DOHH2 (cell line): ENCODE measurements around the gene ST6GALNAC5.

Experiments used
- H3F3A ChIP-seq: fragments of 200-600 bp; sonication (generic), shearing (Covaris generic); 2 replicates; pipeline ENCODE4 v1.6.0; 2016; ENCODE audit warnings: antibody characterized with exemption, mild to moderate bottlenecking; ENCODE audit not compliant: control insufficient read depth, insufficient read depth
- H3K27ac ChIP-seq: fragments of 200-600 bp; sonication (generic); 2 replicates; pipeline ENCODE4 v1.5.1; 2014; ENCODE audit warnings: low read depth, mild to moderate bottlenecking, low read length, moderate library complexity
- H3K27me3 ChIP-seq: fragments of 200-600 bp; sonication (generic); 2 replicates; pipeline ENCODE4 v1.6.1; 2014; ENCODE audit warnings: mild to moderate bottlenecking, low read length, mixed read lengths; ENCODE audit not compliant: control insufficient read depth
- H3K36me3 ChIP-seq: fragments of 200-600 bp; sonication (generic); 2 replicates; pipeline ENCODE4 v1.6.1; 2014; ENCODE audit warnings: mild to moderate bottlenecking, low read length, moderate library complexity, mixed read lengths; ENCODE audit not compliant: control insufficient read depth
- H3K4me1 ChIP-seq: fragments of 200-600 bp; sonication (generic); 2 replicates; pipeline ENCODE4 v1.6.1; 2014; ENCODE audit warnings: mild to moderate bottlenecking, low read length, mixed read lengths; ENCODE audit not compliant: control insufficient read depth
- H3K4me2 ChIP-seq: fragments of 200-600 bp; sonication (generic); 2 replicates; pipeline ENCODE4 v1.6.0; 2014; ENCODE audit warnings: mild to moderate bottlenecking, low read length, moderate library complexity
- H3K4me3 ChIP-seq: fragments of 200-600 bp; sonication (generic); 2 replicates; pipeline ENCODE4 v1.5.1; 2014; ENCODE audit warnings: mild to moderate bottlenecking, low read length, mixed read lengths
- H3K79me2 ChIP-seq: fragments of 200-600 bp; sonication (generic); 2 replicates; pipeline ENCODE4 v1.6.1; 2014; ENCODE audit warnings: mild to moderate bottlenecking, low read length, mixed read lengths; ENCODE audit not compliant: control insufficient read depth
- H3K9me2 ChIP-seq: fragments of 200-600 bp; sonication (generic); replicated peaks from 2 replicates; pipeline ENCODE4 v1.6.1; 2014; ENCODE audit warnings: mild to moderate bottlenecking, low read length, mixed read lengths; ENCODE audit not compliant: control insufficient read depth
- H3K9me3 ChIP-seq: fragments of 200-600 bp; sonication (generic); 2 replicates; pipeline ENCODE4 v1.6.1; 2014; ENCODE audit warnings: antibody characterized with exemption, low read length, mixed read lengths; ENCODE audit not compliant: control insufficient read depth, insufficient read depth
- H4K20me1 ChIP-seq: fragments of 200-600 bp; sonication (generic); 2 replicates; pipeline ENCODE4 v1.6.0; 2014; ENCODE audit warnings: low read depth, mild to moderate bottlenecking, antibody characterized with exemption, low read length, moderate library complexity; ENCODE audit not compliant: control insufficient read depth, insufficient read depth
- EZH2phosphoT487 ChIP-seq: fragments of 200-600 bp; sonication (generic); IDR thresholded peaks from 2 replicates; pipeline ENCODE4 v1.6.1; 2017; ENCODE audit warnings: borderline replicate concordance, mild to moderate bottlenecking, antibody characterized with exemption, low read length, moderate library complexity, mixed read lengths
- TF ChIP-seq, protein P1 (sequence below): fragments of 200-600 bp; sonication (generic); IDR thresholded peaks from one replicate; pipeline ENCODE4 v1.5.1; 2014; ENCODE audit warnings: antibody characterized with exemption, mild to moderate bottlenecking, low read depth, low read length; ENCODE audit not compliant: poor library complexity, severe bottlenecking

ST6GALNAC5 gene

GRCh38 chr1:77057994-77058585, 190.8 kb downstream of the ST6GALNAC5 start:
- TF ChIP-seq EZH2phosphoT487: no peak
- TF ChIP-seq, protein P1, sequence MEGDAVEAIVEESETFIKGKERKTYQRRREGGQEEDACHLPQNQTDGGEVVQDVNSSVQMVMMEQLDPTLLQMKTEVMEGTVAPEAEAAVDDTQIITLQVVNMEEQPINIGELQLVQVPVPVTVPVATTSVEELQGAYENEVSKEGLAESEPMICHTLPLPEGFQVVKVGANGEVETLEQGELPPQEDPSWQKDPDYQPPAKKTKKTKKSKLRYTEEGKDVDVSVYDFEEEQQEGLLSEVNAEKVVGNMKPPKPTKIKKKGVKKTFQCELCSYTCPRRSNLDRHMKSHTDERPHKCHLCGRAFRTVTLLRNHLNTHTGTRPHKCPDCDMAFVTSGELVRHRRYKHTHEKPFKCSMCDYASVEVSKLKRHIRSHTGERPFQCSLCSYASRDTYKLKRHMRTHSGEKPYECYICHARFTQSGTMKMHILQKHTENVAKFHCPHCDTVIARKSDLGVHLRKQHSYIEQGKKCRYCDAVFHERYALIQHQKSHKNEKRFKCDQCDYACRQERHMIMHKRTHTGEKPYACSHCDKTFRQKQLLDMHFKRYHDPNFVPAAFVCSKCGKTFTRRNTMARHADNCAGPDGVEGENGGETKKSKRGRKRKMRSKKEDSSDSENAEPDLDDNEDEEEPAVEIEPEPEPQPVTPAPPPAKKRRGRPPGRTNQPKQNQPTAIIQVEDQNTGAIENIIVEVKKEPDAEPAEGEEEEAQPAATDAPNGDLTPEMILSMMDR: no peak
- Histone ChIP-seq H3K4me2 (no peak overlapping the region), H3K27ac (no peak overlapping the region), H3K4me1 (no peaks in the 10 kb centered on the region), H3K27me3 (no peaks in the 10 kb centered on the region), H3F3A (no peaks in the 10 kb centered on the region), H3K9me2 (no peaks in the 10 kb centered on the region), H4K20me1 (no peaks in the 10 kb centered on the region), H3K36me3 (no peaks in the 10 kb centered on the region), H3K9me3 (no peaks in the 10 kb centered on the region), H3K79me2 (no peaks in the 10 kb centered on the region), H3K4me3 (no peak overlapping the region)

- Histone ChIP-seq H4K20me1 (no peaks in the 10 kb centered on the region), H3F3A (no peaks in the 10 kb centered on the region), H3K9me3 (no peaks in the 10 kb centered on the region), H3K36me3 (no peaks in the 10 kb centered on the region), H3K4me3 (no peak overlapping the region), H3K4me2 (no peak overlapping the region), H3K27me3 (no peaks in the 10 kb centered on the region), H3K27ac (no peak overlapping the region), H3K79me2 (no peaks in the 10 kb centered on the region), H3K9me2 (no peaks in the 10 kb centered on the region), H3K4me1 (no peaks in the 10 kb centered on the region)
- TF ChIP-seq, protein P1: no peak
- TF ChIP-seq EZH2phosphoT487: no peak
Observed at GRCh38 chr1:77060000-77060399, 192.7 kb downstream of the ST6GALNAC5 start.

GRCh38 chr1:77061162-77061561, 193.9 kb downstream of the ST6GALNAC5 start:
- Histone ChIP-seq H3F3A (no peaks in the 10 kb centered on the region), H3K79me2 (no peaks in the 10 kb centered on the region), H3K4me1 (no peaks in the 10 kb centered on the region), H3K27ac (no peak overlapping the region), H3K9me3 (no peaks in the 10 kb centered on the region), H4K20me1 (no peaks in the 10 kb centered on the region), H3K4me3 (no peak overlapping the region), H3K36me3 (no peaks in the 10 kb centered on the region), H3K27me3 (no peaks in the 10 kb centered on the region), H3K9me2 (no peaks in the 10 kb centered on the region), H3K4me2 (no peak overlapping the region)
- no peak for TF ChIP-seq EZH2phosphoT487
- TF ChIP-seq, protein P1: no peak

DNA sequence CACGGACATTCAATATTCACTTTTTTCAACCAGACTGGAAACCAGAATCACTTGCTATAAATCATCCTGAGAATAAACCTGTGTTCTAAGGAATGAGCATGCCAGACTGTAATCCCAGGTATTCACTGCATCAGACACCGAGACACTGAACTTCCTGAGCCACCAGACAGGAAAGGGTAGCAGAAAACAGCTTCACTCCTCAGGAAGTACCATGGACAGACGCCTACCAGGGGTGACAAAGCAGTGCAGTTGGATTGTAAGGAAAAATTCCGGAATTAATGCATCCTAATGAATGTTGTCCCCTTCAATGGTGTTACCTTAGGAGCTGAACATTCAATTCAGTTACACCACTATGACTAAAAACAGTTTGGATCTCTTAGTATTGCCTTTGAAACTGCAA, 195.8 kb downstream of the ST6GALNAC5 start:
- Histone ChIP-seq H3K4me2 (no peak overlapping the region), H3K4me1 (no peaks in the 10 kb centered on the region), H3K27ac (no peak overlapping the region), H3K4me3 (no peak overlapping the region), H3K36me3 (no peaks in the 10 kb centered on the region), H4K20me1 (no peaks in the 10 kb centered on the region), H3K9me2 (no peaks in the 10 kb centered on the region), H3F3A (no peaks in the 10 kb centered on the region), H3K27me3 (no peaks in the 10 kb centered on the region), H3K79me2 (no peaks in the 10 kb centered on the region), H3K9me3 (no peaks in the 10 kb centered on the region)
- TF ChIP-seq, protein P1: no peak
